Vagina (tissue), 2 donors: Measurements from ENCODE around the gene ANKRD39. TPM values are rescaled to one million over a fixed set of nuclear protein-coding genes. Genes with fewer than 3 reads are reported as not detected.
A peak's percentile ranks its signal among the peaks of the same experiment; 100 is the strongest.

Experiments used
- DNase-seq, 2 donors: peaks; one replicate each; pipeline ENCODE4 v3.0.0-alpha.2; 2017; ENCODE audit errors: extremely low spot score in 2 of 2
- H3K27ac ChIP-seq: fragments of 200-600 bp; sonication (generic); one replicate; pipeline ENCODE4 v1.5.1; 2019
- H3K27me3 ChIP-seq: fragments of 200-600 bp; sonication (generic); one replicate; pipeline ENCODE4 v1.5.1; 2019
- H3K36me3 ChIP-seq, 2 donors: fragments of 200-600 bp; sonication (generic); one replicate each; pipeline ENCODE4 v1.5.1; 2017 to 2019
- H3K4me1 ChIP-seq: fragments of 200-600 bp; sonication (generic); one replicate; pipeline ENCODE4 v1.5.1; 2019
- H3K4me3 ChIP-seq, 2 donors: fragments of 200-600 bp; sonication (generic); 1 replicate in 1 of 2; 2 replicates in 1 of 2; pipeline ENCODE4 v1.5.1; 2016 to 2019
- H3K9me3 ChIP-seq: fragments of 200-600 bp; sonication (generic); one replicate; pipeline ENCODE4 v1.5.1; 2019
- POLR2A ChIP-seq, 2 donors: fragments of 450-650 bp; IDR thresholded peaks; one replicate each; pipeline ENCODE4 v1.6.1; 2017; ENCODE audit warnings: antibody characterized with exemption in 2 of 2, mild to moderate bottlenecking in 2 of 2, moderate library complexity in 2 of 2
- POLR2AphosphoS5 ChIP-seq, 2 donors: sonication (generic); formaldehyde crosslinking; IDR thresholded peaks; one replicate each; pipeline ENCODE4 v1.9.0; 2017; ENCODE audit warnings: antibody characterized with exemption in 2 of 2, mild to moderate bottlenecking in 2 of 2, low read depth in 1 of 2; ENCODE audit not compliant: insufficient read depth in 1 of 2
- intact Hi-C: fragments of 100-400 bp; cut with DNase I; formaldehyde crosslinking; loops from one replicate; pipeline ENCODE4 v1.15.1; 2023
- total RNA-seq: library from RNA; depleted of rRNA; stranded (reverse); fragments of >200 nt; gene quantifications from one replicate; pipeline ENCODE4 v1.2.3, GENCODE V29; 2016
- TF ChIP-seq, protein P1 (sequence below), 3 experiments: fragments of 450-650 bp in 2 of 3; fragments of 200-600 bp in 1 of 3; sonication (generic) in 1 of 3; IDR thresholded peaks; one replicate each; pipeline ENCODE4 v1.5.1; 2017 to 2019; ENCODE audit warnings: antibody characterized with exemption in 3 of 3, mild to moderate bottlenecking in 2 of 3, moderate library complexity in 2 of 3

ANKRD39 gene
- total RNA-seq, 1 donor from 2014 or later, result 20.4 TPM

DNA sequence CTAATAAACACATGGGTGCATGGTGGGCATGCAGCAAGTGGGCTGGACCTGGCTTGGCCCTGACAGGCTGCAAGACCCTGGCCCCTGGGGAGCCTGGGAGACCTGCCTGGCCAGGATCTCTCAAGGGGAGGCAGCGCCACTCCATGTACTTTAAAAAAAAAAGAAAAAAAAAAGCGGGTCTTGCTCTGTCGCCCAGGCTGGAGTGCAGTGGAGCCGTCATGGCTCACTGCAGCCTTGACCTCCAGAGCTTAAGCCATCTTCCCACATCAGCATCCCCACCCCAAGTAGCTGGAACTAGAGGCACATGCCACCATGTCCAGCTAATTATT, 41.6 kb upstream of the ANKRD39 start:
- TF ChIP-seq POLR2AphosphoS5 (IDR thresholded peaks at IDR 0.05; ENCODE audit: insufficient read depth in 1 of 2, low read depth in 1 of 2) (no peak), POLR2A (IDR thresholded peaks at IDR 0.05) (no peak)
- TF ChIP-seq, protein P1, sequence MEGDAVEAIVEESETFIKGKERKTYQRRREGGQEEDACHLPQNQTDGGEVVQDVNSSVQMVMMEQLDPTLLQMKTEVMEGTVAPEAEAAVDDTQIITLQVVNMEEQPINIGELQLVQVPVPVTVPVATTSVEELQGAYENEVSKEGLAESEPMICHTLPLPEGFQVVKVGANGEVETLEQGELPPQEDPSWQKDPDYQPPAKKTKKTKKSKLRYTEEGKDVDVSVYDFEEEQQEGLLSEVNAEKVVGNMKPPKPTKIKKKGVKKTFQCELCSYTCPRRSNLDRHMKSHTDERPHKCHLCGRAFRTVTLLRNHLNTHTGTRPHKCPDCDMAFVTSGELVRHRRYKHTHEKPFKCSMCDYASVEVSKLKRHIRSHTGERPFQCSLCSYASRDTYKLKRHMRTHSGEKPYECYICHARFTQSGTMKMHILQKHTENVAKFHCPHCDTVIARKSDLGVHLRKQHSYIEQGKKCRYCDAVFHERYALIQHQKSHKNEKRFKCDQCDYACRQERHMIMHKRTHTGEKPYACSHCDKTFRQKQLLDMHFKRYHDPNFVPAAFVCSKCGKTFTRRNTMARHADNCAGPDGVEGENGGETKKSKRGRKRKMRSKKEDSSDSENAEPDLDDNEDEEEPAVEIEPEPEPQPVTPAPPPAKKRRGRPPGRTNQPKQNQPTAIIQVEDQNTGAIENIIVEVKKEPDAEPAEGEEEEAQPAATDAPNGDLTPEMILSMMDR (IDR thresholded peaks at IDR 0.05), result no peak
- intact Hi-C loops, result no loop called here
- no peak for DNase-seq
- Histone ChIP-seq H3K36me3 (no peaks in the 10 kb centered on the region), H3K4me3 (no peak overlapping the region), H3K27me3 (no peaks in the 10 kb centered on the region), H3K27ac (no peak overlapping the region), H3K9me3 (no peaks in the 10 kb centered on the region), H3K4me1 (peaks cover 35% of the 10 kb centered on the region)

DNA sequence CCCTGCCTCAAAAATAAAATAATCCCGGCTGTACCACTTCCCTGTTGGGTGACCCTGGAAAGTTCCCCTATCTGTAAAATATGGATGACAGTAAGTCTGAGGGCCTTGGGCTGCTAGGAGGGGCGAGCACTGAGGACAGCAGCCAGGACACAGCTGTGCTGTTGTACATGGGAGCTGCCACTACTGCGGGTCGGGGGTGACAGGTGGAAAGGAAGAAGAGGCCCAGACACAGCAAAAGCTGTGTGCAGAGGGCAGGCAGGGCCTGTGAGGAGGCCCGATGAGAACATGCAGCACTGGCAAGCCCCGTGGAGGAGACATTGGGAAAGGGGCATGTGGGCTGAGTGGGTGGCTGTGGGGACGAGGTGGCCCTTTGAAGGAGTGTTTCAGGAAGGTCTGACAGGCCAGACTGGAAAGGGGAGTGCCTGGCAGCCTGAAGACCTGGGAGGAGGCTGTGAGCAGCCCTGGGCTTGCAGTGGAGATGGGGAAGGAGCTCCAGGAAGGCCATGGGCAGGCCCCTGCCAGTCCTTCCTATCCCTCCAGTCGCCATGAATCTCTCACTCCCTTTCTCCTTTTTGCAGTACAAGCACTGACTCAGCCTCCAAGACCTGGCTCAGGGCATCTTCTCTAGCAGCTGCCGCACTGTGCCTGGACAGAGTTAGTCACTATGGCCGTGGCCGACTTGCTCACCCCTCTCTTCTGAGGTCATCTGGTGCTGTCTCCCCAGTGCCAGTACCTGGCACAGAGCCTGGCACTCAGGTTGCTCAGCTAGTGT, 41.0 kb upstream of the ANKRD39 start:
- peaks cover 39% of the 10 kb centered on the region for H3K4me1 ChIP-seq
- H3K4me3 ChIP-seq, result no peak overlapping the region
- no peak for DNase-seq
- H3K36me3 ChIP-seq, result no peaks in the 10 kb centered on the region
- intact Hi-C loops, result no loop called here
- TF ChIP-seq, protein P1 (IDR thresholded peaks at IDR 0.05), result no peak
- no peak for TF ChIP-seq POLR2AphosphoS5 (IDR thresholded peaks at IDR 0.05; ENCODE audit: insufficient read depth in 1 of 2, low read depth in 1 of 2)
- no peak for TF ChIP-seq POLR2A (IDR thresholded peaks at IDR 0.05)
- H3K9me3 ChIP-seq, result no peaks in the 10 kb centered on the region
- no peak overlapping the region for H3K27ac ChIP-seq
- H3K27me3 ChIP-seq, result no peaks in the 10 kb centered on the region

DNA sequence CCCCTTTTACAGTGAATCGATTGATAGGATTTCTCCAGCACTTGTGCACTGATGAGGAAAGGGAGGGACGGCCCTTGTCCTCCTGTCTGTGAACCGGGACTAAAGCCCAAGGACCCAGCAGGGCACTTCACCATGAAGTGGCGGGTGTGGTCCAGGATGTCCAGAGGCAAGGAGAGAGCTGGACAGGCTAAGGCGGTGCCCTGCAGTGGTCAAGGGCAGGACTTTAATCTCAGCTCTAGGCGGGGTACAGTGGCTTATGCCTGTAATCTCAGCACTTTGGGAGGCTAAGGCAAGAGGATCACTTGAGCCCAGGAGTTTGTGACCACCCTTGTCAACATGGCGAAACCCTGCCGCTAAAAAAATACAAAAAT, 40.3 kb upstream of the ANKRD39 start:
- TF ChIP-seq POLR2A (IDR thresholded peaks at IDR 0.05), result no peak
- TF ChIP-seq POLR2AphosphoS5 (IDR thresholded peaks at IDR 0.05; ENCODE audit: insufficient read depth in 1 of 2, low read depth in 1 of 2), result no peak
- peaks cover 45% of the 10 kb centered on the region for H3K4me1 ChIP-seq

DNA sequence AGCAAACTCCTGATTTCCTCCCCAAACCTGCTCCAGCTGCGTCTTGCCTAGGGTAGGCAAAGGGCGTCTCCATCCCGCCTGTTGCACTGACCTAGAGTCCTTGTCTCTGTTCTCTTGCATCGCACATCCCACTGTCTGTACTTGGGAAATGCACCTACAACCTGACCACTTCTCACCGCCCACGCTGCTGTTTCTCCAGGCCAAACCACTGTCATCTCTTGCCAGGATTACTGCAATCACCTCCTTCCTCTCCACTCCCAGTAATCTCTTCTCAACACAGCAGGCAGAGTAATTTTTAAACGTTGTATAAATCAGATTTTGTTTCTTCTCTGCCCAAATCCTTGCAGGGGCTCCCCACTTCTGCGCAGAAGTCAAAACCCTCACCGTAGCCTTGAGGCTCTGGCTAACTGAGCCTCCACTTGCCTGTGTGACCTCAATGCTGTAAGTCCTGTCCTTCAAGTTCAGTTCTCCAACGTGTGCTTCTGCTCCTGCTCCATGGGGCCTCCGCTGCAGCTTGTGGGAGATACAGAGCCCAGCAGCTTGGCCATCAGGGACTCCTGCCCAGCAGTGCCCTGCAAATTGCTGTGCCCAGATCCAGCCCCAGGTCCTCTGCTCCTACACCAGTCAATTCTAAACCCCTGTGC, 39.8 kb upstream of the ANKRD39 start:
- H3K4me1 ChIP-seq, result peaks cover 50% of the 10 kb centered on the region

More for the DNA sequence above, 40.3 kb upstream of the ANKRD39 start:
- H3K27ac ChIP-seq, result no peak overlapping the region
- no peak overlapping the region for H3K4me3 ChIP-seq
- intact Hi-C loops, result no loop called here
- H3K36me3 ChIP-seq, result no peaks in the 10 kb centered on the region
- no peak for DNase-seq
- H3K9me3 ChIP-seq, result no peaks in the 10 kb centered on the region
- no peaks in the 10 kb centered on the region for H3K27me3 ChIP-seq

DNA sequence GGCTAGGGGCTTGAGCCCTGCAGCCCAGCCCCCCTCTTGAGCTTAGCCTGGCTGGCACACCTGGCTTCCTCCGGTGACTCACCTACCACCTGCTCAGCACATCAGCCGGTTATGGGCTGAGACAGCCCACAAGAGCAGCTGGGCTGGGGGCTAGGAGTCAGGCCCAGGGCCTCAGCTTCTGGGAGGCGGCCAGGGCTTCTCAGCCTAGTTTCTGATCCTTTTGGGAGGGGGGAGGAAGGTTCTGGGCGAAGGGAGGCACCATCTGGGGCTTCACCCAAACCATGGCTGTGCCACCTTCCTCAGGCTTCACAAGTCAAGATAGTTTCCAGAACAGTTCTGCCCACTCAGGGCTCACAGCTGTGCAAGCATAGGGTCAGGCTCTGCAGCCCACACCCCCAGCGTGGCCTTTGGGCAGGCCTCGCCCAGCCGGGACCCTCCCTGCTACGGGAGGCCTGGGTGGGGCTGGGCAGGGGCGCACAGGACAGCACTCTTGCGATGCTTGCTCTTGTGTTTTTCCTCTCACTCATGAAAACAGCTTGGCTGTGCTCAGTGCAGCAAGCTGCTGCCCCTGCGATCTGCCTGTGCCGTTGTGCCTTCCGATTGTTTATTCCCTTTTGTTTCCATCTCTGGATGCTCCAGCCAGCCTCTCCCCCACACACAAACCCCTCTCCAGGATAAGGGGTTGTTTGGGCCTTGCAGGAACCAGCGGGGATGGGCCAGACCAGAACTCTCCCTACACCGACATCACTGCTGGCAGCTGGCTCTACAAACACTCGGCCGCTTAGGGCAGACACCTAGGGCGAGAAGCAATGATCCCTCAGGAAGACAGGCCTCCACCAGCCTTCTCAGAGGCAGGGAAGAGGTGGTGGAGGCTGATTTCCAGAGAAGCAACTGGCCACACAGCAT, 38.2 kb upstream of the ANKRD39 start:
- intact Hi-C loops, result no loop called here
- TF ChIP-seq POLR2A (IDR thresholded peaks at IDR 0.05) (no peak), POLR2AphosphoS5 (IDR thresholded peaks at IDR 0.05; ENCODE audit: insufficient read depth in 1 of 2, low read depth in 1 of 2) (peak in 1 of 2 donors; percentile 20)

More for the DNA sequence above, 39.8 kb upstream of the ANKRD39 start:
- Histone ChIP-seq H3K27me3 (no peaks in the 10 kb centered on the region), H3K4me3 (no peak overlapping the region), H3K9me3 (no peaks in the 10 kb centered on the region), H3K36me3 (no peaks in the 10 kb centered on the region), H3K27ac (no peak overlapping the region)
- no peak for DNase-seq
- intact Hi-C loops, result no loop called here
- TF ChIP-seq, protein P1 (IDR thresholded peaks at IDR 0.05), result no peak
- TF ChIP-seq POLR2A (IDR thresholded peaks at IDR 0.05) (no peak), POLR2AphosphoS5 (IDR thresholded peaks at IDR 0.05; ENCODE audit: insufficient read depth in 1 of 2, low read depth in 1 of 2) (no peak)

More for the DNA sequence above, 38.2 kb upstream of the ANKRD39 start:
- Histone ChIP-seq H3K9me3 (no peaks in the 10 kb centered on the region), H3K4me1 (peaks cover 66% of the 10 kb centered on the region), H3K27me3 (no peaks in the 10 kb centered on the region), H3K4me3 (no peak overlapping the region), H3K36me3 (no peaks in the 10 kb centered on the region), H3K27ac (peak overlapping the region; percentile 72)
- no peak for DNase-seq
